Common myeloid progenitor, CD34-positive (primary cell): ENCODE measurements around the gene SORCS1.

Source experiments
- CTCF ChIA-PET: fragments of 350-600 bp; sonication (Branson Sonifier 250); formaldehyde crosslinking; loops from one replicate; lab custom pipeline; 2021; ENCODE audit warnings: antibody characterized with exemption; lab: Charles Lee
- POLR2A ChIA-PET: fragments of 350-600 bp; sonication (Branson Sonifier 250); formaldehyde crosslinking; loops from one replicate; lab custom pipeline; 2021; ENCODE audit warnings: antibody characterized with exemption; lab: Charles Lee
- DNase-seq, 3 donors: peaks; one replicate each; pipeline versions ENCODE4 v3.0.0 to v3.0.0-alpha.2; 2013
- H3K27ac ChIP-seq, 2 experiments: 1 replicate in 1 of 2; 2 replicates in 1 of 2; pipeline ENCODE4 v1.7.0; 2013; ENCODE audit warnings: inconsistent platforms in 2 of 2, low read length in 2 of 2, mild to moderate bottlenecking in 2 of 2, low read depth in 1 of 2, moderate library complexity in 1 of 2; ENCODE audit not compliant: severe bottlenecking in 2 of 2, insufficient read depth in 1 of 2, poor library complexity in 1 of 2
- H3K27me3 ChIP-seq, 5 experiments: replicated peaks in 2 of 5; 1 replicate in 3 of 5; 2 replicates in 2 of 5; pipeline versions ENCODE4 v1.6.1 to v1.7.0; 2013; ENCODE audit warnings: low read length in 4 of 5, mild to moderate bottlenecking in 2 of 5, moderate library complexity in 2 of 5, inconsistent platforms in 1 of 5; ENCODE audit not compliant: insufficient read depth in 5 of 5, control insufficient read depth in 4 of 5
- H3K36me3 ChIP-seq, 4 experiments: 1 replicate in 2 of 4; 2 replicates in 2 of 4; pipeline versions ENCODE4 v1.6.1 to v1.7.0; 2013; ENCODE audit warnings: low read length in 3 of 4, control low read depth in 1 of 4, mild to moderate bottlenecking in 1 of 4; ENCODE audit not compliant: control insufficient read depth in 4 of 4, insufficient read depth in 4 of 4
- H3K4me1 ChIP-seq, 4 experiments: 1 replicate in 3 of 4; 2 replicates in 1 of 4; pipeline versions ENCODE4 v1.6.1 to v1.7.1; 2013; ENCODE audit warnings: low read length in 3 of 4, mild to moderate bottlenecking in 3 of 4, control low read depth in 1 of 4, inconsistent platforms in 1 of 4, moderate library complexity in 1 of 4; ENCODE audit not compliant: control insufficient read depth in 4 of 4, insufficient read depth in 4 of 4; ENCODE audit errors: control extremely low read depth in 1 of 4
- H3K4me3 ChIP-seq, 7 experiments: 1 replicate in 4 of 7; 2 replicates in 3 of 7; pipeline versions ENCODE4 v1.5.1 to v1.7.0; 2013; ENCODE audit warnings: mild to moderate bottlenecking in 7 of 7, low read length in 6 of 7, moderate library complexity in 6 of 7, inconsistent platforms in 2 of 7, low read depth in 2 of 7, control low read depth in 1 of 7; ENCODE audit not compliant: insufficient read depth in 4 of 7, control insufficient read depth in 1 of 7; ENCODE audit errors: extremely low read depth in 1 of 7
- H3K9me3 ChIP-seq, 5 experiments: 1 replicate in 4 of 5; 2 replicates in 1 of 5; pipeline versions ENCODE4 v1.6.1 to v1.7.1; 2013; ENCODE audit warnings: low read length in 4 of 5, mild to moderate bottlenecking in 2 of 5, inconsistent platforms in 1 of 5, low read depth in 1 of 5, moderate library complexity in 1 of 5; ENCODE audit not compliant: control insufficient read depth in 4 of 5, insufficient read depth in 2 of 5; ENCODE audit errors: control extremely low read depth in 1 of 5
- WGBS: methylation state at CpG from one replicate; pipeline ENCODE4 v1.1.5; 2013; ENCODE audit not compliant: insufficient coverage; 5-methylcytosine and 5-hydroxymethylcytosine counted together

The SORCS1 gene

DNA sequence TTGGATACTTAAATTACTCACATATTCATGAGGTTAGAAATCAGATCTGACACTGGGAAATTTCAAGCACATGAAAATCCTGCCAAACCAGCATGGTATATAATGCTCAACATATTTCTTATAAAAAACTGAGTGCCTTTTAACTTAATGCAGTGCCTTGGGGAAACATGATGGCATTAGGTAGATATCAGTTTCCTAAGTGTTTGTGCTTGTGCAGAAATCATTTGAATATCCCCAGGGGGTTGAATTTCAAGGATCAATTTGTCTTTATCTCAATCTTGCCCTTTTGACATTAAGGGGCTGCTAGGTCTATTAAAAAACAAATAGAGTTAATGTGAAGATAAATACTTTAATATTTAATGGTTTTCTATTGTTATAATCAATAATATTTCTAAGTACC, 396.3 kb downstream of the SORCS1 start:
- Histone ChIP-seq H3K27ac (no peak overlapping the region), H3K4me3 (no peak overlapping the region), H3K36me3 (no peaks in the 10 kb centered on the region), H3K9me3 (no peaks in the 10 kb centered on the region), H3K4me1 (no peaks in the 10 kb centered on the region), H3K27me3 (peaks cover 0 to 8% (median 0%) of the 10 kb centered on the region in 5 experiments)
- DNase-seq, result no peak
- ChIA-PET CTCF (no interaction called here), POLR2A (no interaction called here)

- Histone ChIP-seq H3K36me3 (no peaks in the 10 kb centered on the region), H3K9me3 (no peaks in the 10 kb centered on the region), H3K27me3 (peaks cover 0 to 6% (median 0%) of the 10 kb centered on the region in 5 experiments), H3K4me1 (no peaks in the 10 kb centered on the region), H3K27ac (no peak overlapping the region), H3K4me3 (no peak overlapping the region)
- ChIA-PET POLR2A (no interaction called here), CTCF (no interaction called here)
- WGBS, result 71% methylated on average over 7 of the region's 7 CpGs
- DNase-seq, result no peak
Observed at GRCh38 chr10:106765928-106766327, 398.6 kb downstream of the SORCS1 start.

GRCh38 chr10:106765241-106765754, 399.2 kb downstream of the SORCS1 start:
- 100% methylated on average over 1 of the region's 1 CpG for WGBS
- CTCF ChIA-PET, result no interaction called here
- Histone ChIP-seq H3K27ac (no peak overlapping the region), H3K36me3 (no peaks in the 10 kb centered on the region), H3K9me3 (no peaks in the 10 kb centered on the region), H3K4me3 (no peak overlapping the region), H3K27me3 (peaks cover 0 to 6% (median 0%) of the 10 kb centered on the region in 5 experiments), H3K4me1 (no peaks in the 10 kb centered on the region)
- POLR2A ChIA-PET, result no interaction called here
- no peak for DNase-seq

GRCh38 chr10:106764360-106764759, 400.1 kb downstream of the SORCS1 start:
- H3K27ac ChIP-seq, result no peak overlapping the region
- no peak overlapping the region for H3K4me3 ChIP-seq
- CTCF ChIA-PET, result no interaction called here
- whole genome bisulfite sequencing, result 100% methylated on average over 5 of the region's 6 CpGs
- no peak for DNase-seq
- POLR2A ChIA-PET, result no interaction called here
- no peaks in the 10 kb centered on the region for H3K4me1 ChIP-seq
- H3K36me3 ChIP-seq, result no peaks in the 10 kb centered on the region
- peaks cover 0 to 6% (median 0%) of the 10 kb centered on the region in 5 experiments for H3K27me3 ChIP-seq
- H3K9me3 ChIP-seq, result no peaks in the 10 kb centered on the region

- Histone ChIP-seq H3K9me3 (no peaks in the 10 kb centered on the region), H3K27ac (no peak overlapping the region), H3K4me1 (no peaks in the 10 kb centered on the region), H3K4me3 (no peak overlapping the region), H3K27me3 (peaks cover 0 to 6% (median 0%) of the 10 kb centered on the region in 5 experiments), H3K36me3 (no peaks in the 10 kb centered on the region)
- ChIA-PET POLR2A (no interaction called here), CTCF (no interaction called here)
- DNase-seq, result no peak
- 100% methylated on average over 3 of the region's 4 CpGs for WGBS
Observed at GRCh38 chr10:106761906-106762305, 402.6 kb downstream of the SORCS1 start.

GRCh38 chr10:106757521-106757920, 407.0 kb downstream of the SORCS1 start:
- WGBS, result 94% methylated on average over 2 of the region's 3 CpGs
- DNase-seq, result no peak
- ChIA-PET POLR2A (no interaction called here), CTCF (no interaction called here)
- Histone ChIP-seq H3K27me3 (peaks cover 0 to 1% (median 0%) of the 10 kb centered on the region in 5 experiments), H3K27ac (no peak overlapping the region), H3K4me1 (no peaks in the 10 kb centered on the region), H3K4me3 (no peak overlapping the region), H3K9me3 (peaks cover 0 to 2% (median 0%) of the 10 kb centered on the region in 5 experiments), H3K36me3 (no peaks in the 10 kb centered on the region)

DNA sequence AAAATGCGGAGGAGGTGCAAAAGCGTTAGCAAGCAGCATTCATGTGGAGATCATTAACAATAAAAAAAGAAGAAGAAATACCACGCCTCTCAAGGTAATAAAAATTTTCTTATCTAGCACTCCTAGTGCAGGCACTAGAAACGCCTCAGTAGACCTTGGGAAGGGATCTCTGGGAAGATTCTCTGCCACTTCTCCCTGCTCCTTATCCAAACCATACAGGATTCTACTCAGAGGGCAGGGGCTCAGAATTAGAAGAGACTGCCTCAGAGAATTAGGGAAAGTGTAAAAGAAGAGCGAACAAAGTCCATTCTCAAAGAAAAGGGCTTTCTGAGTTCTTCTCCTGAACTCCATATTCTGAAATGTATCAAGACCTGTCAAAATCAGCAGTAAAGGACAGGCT, 413.4 kb downstream of the SORCS1 start:
- H3K36me3 ChIP-seq, result no peaks in the 10 kb centered on the region
- H3K27ac ChIP-seq, result no peak overlapping the region
- H3K27me3 ChIP-seq, result peaks cover 0 to 3% (median 0%) of the 10 kb centered on the region in 5 experiments
- no peak for DNase-seq
- no peak overlapping the region for H3K4me3 ChIP-seq
- ChIA-PET POLR2A (no interaction called here), CTCF (no interaction called here)
- WGBS, result 94% methylated on average over 2 of the region's 5 CpGs
- H3K4me1 ChIP-seq, result no peaks in the 10 kb centered on the region
- peaks cover 0 to 2% (median 0%) of the 10 kb centered on the region in 5 experiments for H3K9me3 ChIP-seq
